DLD1 (cell line): Measurements from ENCODE around the gene SSTR4.

Experiments
- in situ Hi-C: cut with HindIII; loops from 2 replicates; pipeline ENCODE4 v1.10.0; 2017; ENCODE audit warnings: low sequenced_read_pairs

Gene SSTR4, protein sequence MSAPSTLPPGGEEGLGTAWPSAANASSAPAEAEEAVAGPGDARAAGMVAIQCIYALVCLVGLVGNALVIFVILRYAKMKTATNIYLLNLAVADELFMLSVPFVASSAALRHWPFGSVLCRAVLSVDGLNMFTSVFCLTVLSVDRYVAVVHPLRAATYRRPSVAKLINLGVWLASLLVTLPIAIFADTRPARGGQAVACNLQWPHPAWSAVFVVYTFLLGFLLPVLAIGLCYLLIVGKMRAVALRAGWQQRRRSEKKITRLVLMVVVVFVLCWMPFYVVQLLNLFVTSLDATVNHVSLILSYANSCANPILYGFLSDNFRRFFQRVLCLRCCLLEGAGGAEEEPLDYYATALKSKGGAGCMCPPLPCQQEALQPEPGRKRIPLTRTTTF

DNA sequence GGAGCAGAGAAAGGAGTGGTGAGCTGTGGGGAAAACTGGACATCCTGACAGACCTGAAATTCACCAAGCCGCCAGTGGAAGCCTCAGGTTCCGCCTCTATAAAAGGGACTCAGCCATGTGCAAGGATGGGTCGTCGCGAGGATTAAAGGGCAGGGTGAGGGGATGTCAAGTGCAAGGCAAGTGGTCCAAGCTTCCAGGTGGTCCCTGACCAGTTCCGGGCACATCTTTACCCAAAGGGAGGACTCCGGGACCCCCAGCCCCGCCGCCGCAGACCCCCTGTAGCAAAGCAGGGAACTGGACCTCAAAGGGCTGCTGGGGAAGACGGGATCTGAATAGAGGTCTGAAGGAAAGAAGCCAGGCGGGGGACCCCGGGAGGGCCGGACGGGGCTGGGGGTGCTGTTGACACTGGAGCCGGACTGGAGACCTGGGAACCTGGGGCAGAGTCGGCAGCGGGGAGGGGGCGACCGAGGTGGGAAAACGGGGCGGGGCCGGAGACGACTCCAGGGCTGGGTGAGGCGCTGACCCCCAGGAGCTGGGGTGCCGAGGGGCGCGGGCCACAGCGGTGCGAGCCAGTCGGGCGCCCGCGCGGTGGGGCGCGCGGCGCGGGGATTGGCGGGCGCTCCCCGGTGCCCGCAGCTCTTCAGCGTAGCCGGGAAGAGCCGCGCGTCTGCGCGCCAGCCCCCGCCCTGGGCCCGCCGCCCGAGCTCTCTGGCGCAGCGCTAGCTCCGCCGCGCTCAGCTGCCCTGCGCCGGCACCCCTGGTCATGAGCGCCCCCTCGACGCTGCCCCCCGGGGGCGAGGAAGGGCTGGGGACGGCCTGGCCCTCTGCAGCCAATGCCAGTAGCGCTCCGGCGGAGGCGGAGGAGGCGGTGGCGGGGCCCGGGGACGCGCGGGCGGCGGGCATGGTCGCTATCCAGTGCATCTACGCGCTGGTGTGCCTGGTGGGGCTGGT, at the start of gene SSTR4:
SSTR4 (plus strand) TSS at position 592 of the 951 bp plus-strand sequence; CDS start at position 764, 172 bp downstream.
- in situ Hi-C loops: no loop called here

DNA sequence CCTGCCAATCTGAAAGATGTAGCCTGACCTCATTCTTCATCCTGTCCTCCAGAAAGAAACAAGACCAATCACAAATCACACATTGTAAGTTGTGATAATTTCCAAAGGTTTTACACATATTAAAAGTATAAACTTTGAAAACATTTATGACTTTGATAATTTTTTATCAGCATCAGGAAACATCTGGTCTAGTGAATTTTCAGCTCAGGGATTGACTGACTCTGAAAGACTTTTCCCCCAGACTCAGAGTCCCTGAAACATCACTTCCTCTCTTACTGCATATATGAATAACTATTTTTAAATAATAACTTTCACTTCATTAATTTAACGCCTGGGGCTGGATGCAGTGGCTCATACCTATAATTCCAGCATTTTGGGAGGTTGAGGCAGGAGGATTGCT, 48.5 kb upstream of the SSTR4 start:
- in situ Hi-C loops: loop anchor here (25.0 kb wide), 1 partner anchor 299 kb away; no protein-coding TSS in a partner anchor

DNA sequence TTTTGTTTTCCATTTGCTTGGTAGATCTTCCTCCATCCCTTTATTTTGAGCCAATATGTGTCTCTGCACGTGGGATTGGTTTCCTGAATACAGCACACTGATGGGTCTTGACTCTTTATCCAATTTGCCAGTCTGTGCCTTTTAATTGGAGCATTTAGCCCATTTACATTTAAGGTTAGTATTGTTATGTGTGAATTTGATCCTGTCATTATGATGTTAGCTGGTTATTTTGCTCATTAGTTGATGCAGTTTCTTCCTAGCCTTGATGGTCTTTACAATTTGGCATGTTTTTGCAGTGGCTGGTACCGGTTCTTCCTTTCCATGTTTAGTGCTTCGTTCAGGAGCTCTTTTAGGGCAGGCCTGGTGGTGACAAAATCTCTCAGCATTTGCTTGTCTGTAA, 43.7 kb upstream of the SSTR4 start:
- in situ Hi-C loops: loop anchor here (25.0 kb wide), 1 partner anchor 304 kb away; no protein-coding TSS in a partner anchor

DNA sequence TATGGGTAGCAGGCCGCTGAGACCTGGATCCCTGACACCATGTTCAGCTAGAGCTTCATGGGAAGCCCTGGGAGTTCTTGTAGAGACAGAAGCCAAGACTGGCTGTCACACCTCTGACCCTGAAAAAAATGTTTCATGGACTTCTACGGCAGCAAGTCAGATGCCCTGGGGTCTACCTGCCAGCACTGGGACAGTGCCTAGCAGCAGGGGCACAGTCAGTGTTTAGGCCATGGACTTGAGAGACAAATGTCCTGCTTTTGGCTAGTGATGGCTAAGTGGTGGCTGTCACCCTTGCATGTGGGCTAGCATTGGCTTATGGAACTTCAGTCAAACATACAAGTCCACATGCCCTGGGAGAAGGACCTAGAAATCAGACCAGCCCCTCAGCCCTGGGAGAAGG, 41.3 kb upstream of the SSTR4 start:
- in situ Hi-C loops: loop anchor here (25.0 kb wide), 1 partner anchor 307 kb away; no protein-coding TSS in a partner anchor

DNA sequence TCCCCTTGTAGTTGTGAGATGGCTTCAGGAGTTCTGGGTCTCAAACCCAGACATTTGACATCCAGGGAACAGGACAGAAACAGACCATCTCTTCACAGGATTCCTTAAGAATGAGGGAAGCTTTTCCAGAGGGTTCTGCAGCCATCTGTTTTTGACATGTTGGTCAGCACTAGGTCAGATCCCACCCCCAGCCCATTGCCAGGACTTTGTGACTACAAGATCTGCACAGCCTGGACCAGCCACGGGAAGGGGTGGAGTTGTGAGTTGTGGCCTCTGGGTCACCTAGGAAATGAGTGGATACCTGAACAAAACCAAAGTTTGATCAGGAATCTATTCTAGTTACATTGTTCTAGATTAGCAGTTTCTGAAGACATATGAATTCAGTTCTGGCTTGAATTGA, 39.2 kb upstream of the SSTR4 start:
- in situ Hi-C loops: loop anchor here (25.0 kb wide), 1 partner anchor 309 kb away; no protein-coding TSS in a partner anchor

DNA sequence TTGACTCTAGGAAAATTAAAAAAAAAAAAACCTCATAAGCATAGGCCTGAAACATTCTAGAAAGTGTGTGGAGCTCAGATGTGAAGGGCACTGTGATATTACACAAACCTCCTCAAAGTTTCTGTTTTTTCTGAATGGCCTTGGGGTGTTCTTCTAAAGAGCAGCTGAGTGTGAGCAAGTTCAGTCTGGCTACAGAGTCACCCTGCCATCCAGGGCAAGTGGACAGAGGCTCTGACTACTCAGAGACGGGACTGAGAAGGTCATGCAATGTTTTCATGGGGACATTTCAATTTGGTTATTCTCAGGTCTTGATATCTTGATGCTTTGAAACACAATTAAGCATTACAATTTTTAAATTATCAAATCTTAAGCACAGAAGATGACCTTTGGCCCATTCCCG, 36.6 kb upstream of the SSTR4 start:
- in situ Hi-C loops: loop anchor here (25.0 kb wide), 1 partner anchor 311 kb away; no protein-coding TSS in a partner anchor

DNA sequence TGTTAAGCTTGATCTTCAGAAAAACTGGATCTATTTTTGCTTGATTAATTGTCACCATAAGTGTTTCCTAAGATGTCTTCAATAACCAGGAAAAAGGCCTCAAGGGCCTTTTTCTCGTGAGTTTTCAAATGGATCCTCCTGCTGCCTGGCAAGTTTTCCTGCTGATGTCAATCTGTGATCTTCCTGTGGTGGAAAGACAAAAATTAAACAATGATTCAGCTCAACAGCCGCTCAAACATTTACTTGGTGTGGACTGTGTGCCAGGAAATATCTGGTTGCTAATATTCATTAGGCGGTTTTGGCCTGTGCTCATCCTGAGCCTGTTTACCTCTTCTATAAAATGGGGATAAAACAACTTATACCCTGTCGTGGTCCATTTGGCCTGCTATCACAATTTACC, 35.4 kb upstream of the SSTR4 start:
- in situ Hi-C loops: loop anchor here (25.0 kb wide), 1 partner anchor 312 kb away; no protein-coding TSS in a partner anchor

DNA sequence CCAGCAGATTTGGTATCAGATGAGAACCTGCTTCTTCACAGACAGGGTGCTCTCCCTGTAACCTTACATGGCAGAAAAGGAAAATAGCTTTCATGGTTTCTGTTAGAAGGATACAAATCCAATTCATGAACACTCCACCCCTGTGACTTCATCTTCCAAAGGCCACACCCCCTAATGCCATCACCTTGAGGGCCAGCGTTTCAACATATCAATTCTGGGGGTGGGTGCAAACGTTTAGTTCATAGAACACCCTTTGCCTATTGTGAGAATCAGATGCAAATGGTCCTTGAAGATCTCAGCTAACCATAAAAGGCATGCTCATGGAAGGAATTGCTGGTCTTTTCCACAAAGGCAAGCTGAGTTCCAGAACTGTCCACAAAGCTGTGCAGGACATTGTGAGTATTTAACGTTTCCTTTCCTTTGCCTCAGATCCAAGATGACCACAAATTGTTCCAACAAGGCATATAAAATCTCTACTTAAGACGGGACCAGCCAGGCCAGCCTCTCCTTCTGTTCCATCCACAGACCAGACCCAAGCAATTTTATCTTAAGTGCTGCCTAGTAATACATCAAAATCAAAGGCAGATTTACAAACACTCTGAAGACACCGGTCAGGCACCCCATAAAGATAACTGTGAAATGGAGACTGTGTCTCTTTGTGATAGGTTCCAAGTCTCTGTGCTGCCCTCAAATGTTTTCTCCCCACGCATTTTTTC, 34.7 kb upstream of the SSTR4 start:
- in situ Hi-C loops: no loop called here

DNA sequence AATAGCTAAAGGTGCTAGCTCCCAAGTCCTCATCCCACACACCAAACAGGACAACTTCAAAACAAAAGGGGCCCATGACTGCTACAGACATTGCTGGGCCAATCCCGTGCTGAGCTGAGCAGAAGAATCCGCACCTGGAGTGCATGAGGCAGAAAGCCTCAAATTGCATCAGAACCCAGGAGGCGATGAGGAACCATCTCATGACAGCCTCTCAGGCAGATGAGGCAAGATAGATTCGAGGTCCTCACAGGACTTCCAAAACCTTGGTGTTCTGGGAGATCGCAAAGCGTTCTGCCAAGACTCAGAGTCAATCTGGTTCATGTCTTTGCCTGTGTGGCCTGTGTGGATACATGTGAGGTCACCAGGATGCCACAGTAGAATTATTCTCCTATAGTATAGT, 32.8 kb upstream of the SSTR4 start:
- in situ Hi-C loops: no loop called here

DNA sequence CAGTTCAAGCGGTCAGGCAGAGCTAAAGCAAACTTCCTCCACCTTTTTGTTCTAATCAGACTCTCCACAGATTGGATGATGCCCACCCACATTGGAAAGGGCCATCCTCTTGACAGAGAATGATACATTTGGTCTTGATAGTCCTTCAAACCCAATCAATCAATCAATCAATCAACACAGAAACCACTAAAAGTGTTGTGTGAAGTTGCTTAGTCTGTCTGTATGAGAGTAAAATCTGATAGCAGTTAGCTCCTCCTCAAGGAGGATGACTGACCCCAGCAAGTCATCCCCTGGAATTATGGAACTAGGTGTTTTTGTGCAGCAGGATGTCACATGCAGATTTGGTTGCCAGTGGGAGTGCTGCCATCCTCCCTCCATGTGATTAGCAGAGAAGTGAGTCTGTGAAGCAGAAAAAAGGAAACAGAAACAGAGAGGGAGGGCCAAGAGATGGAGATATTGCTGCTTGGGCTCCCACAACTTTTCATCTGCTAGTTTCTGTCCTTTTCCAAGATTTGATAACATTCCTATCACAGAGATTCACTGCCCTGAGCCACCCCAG, 32.0 kb upstream of the SSTR4 start:
- in situ Hi-C loops: no loop called here

DNA sequence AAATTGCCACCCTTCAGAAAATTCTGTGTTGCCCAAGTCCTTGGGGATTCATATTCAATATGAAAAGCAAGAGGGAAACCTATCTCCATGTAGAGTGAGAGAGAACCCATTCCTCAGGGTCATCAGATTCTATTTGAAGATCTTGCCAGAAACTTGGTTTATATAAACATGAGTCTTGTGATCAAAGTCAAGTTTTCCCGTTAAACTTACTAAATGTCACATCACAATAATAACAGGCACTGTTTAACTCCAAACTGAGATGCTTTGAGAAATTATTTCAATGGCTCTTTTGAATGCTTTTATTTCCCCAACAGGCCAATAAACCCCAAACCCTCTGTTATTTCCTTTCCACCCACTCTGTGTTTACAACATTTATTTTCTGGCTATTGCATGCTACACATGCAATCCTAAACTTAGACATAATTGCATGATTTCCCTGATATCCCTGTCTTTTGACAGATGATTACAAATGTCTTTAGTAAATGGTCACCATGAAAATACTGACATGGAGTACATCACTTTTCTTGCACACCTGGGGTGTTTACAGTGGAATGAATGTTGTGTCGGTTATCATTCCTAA, 31.1 kb upstream of the SSTR4 start:
- in situ Hi-C loops: no loop called here

DNA sequence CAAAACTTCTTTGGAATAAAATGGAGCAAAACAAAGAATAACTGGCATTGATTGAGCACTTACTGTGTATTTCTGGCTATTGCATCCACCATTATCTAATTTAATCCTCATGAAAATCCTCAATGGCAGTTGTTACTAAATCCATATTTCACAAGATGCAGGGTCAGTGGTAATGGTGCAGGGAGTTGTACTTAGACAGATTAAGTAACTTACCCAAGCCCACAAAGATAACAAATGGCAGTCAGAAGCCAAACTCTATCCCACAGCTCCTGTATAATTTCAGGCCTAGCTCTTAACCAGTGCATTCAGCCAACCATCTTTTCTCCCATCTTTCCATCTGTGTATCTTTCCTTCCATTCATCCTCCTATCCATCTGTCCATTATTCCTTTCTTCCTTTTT, 29.3 kb upstream of the SSTR4 start:
- in situ Hi-C loops: no loop called here

DNA sequence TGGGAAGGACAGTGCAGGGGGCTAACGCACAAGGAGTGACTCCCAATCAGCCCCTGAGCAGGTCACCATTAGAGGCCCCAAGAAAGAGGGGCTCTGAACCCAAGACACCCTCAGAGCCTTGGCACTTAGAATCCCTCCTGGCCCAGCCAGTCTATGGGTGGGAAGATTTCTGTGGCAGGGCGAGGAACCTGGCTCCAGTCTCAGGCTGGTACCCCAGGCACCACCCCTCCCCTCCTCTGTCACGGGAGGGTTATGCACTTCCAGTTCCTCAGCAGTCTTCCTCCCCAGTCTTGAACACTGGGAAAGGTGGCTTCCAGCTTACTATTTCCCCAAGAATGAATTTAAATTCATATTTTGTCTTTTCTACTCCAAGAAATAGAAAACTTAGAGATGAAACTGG, 27.6 kb upstream of the SSTR4 start:
- in situ Hi-C loops: no loop called here

DNA sequence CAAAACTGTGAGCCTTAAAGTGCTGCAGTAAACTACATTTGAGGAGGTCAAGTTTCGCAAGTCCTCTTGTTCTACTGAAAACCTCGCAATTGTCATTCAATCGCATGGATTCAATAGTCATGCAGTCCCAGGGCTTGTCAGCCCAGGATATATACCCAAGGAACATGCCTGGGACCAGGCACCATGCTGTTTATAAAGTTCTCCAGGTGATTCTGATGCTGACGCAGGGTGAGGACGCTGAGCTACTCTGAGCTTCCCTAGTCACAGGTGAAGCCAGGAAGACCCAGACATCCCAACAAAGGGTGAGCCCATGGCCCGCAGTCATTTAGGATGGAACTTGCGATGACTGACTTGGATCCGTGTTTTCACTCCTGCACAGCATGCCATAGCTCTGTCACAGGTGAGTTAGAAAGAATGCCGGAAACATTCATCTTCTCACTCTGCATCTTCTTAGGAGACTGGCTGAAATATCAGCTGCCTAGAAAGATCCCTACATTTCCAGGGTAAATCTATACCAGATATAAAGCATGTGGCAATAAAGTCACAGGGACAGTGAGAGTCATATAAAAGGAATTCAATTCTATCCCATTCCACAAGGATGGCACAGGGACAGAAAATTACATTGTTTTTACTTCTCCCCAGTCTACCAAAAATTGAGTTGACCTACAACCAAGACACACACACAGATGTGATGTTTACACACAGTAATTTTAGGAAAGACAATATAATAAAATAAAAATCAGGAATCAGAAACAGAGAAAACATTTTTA, 27.0 kb upstream of the SSTR4 start:
- in situ Hi-C loops: no loop called here

DNA sequence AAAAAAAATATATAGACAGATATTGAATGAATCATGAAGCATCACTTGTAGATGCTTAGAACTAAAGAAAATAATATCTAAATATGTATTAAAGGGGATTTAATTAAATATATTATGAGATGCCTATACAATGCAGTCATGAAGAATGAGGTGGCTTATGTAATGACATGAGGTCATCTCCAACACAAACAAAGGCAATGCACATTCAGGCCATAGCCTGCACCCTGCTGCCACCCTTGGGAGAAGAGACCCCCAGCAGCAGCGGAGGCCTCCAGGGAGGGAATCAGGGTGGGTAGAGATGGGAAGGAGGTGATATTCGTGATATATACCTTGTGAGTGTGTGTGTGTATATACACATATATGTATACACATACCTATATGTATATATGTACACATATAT, 26.4 kb upstream of the SSTR4 start:
- in situ Hi-C loops: no loop called here

DNA sequence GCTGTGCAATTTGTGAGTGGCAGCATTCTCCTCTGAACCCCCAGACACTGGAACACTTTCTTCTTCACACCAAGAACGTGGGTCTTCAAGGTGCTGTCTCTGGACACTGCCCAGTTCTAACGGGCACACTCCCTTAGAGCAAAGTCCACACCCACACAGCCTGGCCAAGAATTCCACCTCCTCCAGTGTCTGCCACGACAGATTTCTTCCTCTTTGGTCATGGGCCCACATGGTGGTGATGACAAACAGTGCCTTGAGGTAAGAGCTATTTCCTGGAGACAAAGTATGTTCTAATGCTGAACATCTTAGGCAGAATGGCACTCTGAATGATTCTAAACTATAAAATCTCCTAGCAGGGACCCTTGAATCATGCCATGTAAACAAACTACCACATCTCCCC, 25.5 kb upstream of the SSTR4 start:
- in situ Hi-C loops: no loop called here

DNA sequence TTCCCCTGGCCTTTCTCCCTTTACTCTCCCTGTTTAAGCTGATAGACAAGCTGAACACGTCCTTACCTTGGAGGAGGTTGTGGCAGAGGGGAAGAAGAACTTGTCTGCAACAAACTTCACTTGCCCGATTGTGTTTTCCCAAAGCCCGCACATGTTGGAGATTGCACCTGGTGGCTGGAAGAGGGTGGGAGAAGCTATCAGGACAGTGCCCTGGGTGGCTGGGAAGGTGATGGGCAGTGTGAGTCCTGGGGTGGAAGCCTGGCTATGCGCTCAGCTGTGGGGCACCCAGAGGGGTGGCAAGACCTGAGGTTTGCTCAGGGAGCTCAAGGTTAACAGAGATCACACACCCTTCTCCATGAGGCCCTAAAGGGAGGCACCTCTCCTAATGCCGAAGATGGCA, 25.0 kb upstream of the SSTR4 start:
- in situ Hi-C loops: no loop called here

DNA sequence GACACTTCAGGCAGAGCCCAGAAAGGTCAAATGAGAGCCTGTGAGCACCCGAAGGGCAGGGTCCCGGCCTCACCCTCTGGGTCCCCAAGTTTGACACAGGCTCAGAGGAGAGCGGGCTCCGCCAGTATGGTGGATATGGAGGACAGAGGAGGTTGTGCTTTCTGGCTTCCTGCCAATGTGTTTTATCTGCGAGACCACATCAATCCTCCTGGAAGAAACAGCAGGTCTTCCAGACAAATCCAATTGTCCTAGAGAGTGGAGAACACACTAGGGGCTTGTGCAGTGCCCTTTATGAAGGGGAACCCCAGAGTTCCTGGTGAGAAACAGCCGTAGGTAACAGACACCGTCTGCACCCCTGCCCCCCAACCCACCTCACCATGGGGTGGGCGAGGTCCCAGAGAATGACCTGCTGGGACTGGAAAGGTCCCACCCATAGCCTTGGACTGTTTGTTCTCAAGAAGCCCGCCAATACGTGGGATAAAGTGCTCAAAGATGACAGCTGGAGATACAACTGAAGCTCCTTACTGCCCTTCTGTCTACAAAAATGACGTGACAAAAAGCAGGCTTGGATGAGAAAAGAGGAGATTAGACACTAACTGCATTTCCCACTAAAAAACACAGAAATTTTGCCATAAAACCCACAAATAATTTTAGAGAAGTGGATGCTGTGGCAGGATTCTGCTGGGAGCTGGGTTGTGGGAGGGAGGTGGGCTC, 23.9 kb upstream of the SSTR4 start:
- in situ Hi-C loops: no loop called here

DNA sequence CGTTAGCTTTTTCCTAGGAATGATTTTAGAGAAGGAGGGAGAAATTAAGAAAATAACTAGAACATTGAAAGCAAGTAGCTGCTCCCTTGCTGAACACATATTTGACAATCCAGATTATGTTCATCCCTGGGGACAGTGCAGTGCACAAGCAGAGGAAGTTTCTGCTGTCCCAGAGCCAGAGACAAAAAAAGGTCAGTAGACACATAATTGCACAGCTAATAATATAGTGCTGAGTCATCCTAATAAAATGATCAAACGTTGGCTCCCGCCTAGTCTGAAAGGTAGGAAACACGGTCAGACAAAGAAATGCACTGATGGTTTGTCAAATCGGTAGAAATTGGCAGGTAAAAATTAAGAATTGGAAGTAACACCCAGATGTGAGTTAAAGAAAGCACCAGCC, 21.7 kb upstream of the SSTR4 start:
- in situ Hi-C loops: no loop called here
